ENCODE data around the gene ZNF536. TPM values are rescaled to one million over a fixed set of nuclear protein-coding genes. Genes with fewer than 3 reads are reported as not detected.

The ZNF536 gene
- total RNA-seq, 1 experiment from 2014 or later: 2.9 TPM

DNA sequence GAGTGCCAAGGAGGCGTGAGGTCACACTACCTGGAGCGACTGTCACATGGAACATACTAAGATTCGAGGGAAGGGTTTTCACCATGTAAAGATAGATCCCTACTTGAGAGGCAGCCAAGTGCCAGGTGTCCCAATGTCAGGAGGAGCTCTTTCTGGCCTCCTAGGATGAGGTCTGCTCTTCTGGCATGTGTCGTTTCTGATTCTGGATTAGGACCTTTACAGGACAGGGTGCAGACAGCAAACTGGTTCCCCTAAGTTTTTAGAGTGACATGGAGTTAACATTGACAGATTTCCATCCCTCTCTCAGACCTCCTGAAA is 75.3 kb downstream of the ZNF536 start:
- TF ChIP-seq CTCF (conservative IDR thresholded peaks at IDR 0.05; ENCODE audit: low read depth, low read length): no peak
- TF ChIP-seq EZH2 (IDR thresholded peaks at IDR 0.05; ENCODE audit: borderline replicate concordance, low read depth, low read length, poor library complexity, severe bottlenecking): no peak
- Histone ChIP-seq H3K36me3 (ENCODE audit: insufficient read depth, low read length, poor library complexity, severe bottlenecking) (no peaks in the 10 kb centered on the region), H3K27me3 (replicated peaks; ENCODE audit: insufficient read depth, low read depth, low read length, poor library complexity) (no peaks in the 10 kb centered on the region), H3K4me3 (ENCODE audit: low read depth, low read length, poor library complexity, severe bottlenecking) (no peak overlapping the region), H3K27ac (ENCODE audit: low read depth, low read length, poor library complexity, severe bottlenecking) (no peak overlapping the region), H3K4me1 (ENCODE audit: insufficient read depth, low read length, poor library complexity, severe bottlenecking) (peaks cover 48% of the 10 kb centered on the region), H3K9me3 (ENCODE audit: low read depth, low read length, poor library complexity, severe bottlenecking) (no peaks in the 10 kb centered on the region)
- ChIA-PET POLR2A (ENCODE audit: low non-redundant PET) (no interaction called here), CTCF (no interaction called here)
- DNase-seq (ENCODE audit: low spot score): no peak
- intact Hi-C loops (cut with micrococcal nuclease; ENCODE audit: unreplicated experiment): no loop called here
- no TSS peak for BruUV-seq (replicated peaks)

DNA sequence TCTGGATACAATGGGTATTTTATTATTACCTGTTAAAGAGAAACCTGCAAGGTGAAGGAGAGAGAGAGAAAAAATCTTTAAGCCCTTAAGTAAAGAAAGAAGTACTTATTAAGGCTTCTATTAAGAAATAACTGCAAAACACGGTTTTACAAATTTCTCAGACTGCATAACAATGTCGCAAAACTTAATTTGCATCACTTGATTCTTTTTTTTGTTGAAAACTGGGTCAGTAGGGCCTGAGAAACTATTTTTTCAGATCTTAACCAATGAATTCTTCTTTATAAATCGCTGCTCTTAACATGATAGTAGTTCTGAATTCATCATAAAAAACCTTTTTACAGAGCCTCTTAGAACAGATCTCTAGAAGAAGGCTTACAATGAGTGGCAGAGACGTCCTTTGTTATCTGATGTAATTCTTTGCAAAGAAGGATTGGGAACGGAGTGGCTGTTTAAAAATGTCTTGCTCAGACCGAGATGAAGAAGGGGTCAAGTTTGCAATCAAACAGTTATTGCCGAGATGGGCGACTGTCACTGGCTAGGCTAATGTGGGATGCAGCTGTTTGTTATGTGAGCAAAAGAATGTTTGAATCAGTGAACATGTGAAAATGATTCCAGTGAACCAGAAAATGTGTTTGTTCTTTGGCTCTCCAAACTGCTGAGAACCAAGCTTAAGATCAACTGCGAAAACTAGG is 76.3 kb downstream of the ZNF536 start:
- Histone ChIP-seq H3K27ac (ENCODE audit: low read depth, low read length, poor library complexity, severe bottlenecking) (peak overlapping the region; percentile 69), H3K27me3 (replicated peaks; ENCODE audit: insufficient read depth, low read depth, low read length, poor library complexity) (no peaks in the 10 kb centered on the region), H3K9me3 (ENCODE audit: low read depth, low read length, poor library complexity, severe bottlenecking) (no peaks in the 10 kb centered on the region), H3K4me1 (ENCODE audit: insufficient read depth, low read length, poor library complexity, severe bottlenecking) (peaks cover 43% of the 10 kb centered on the region), H3K36me3 (ENCODE audit: insufficient read depth, low read length, poor library complexity, severe bottlenecking) (no peaks in the 10 kb centered on the region), H3K4me3 (ENCODE audit: low read depth, low read length, poor library complexity, severe bottlenecking) (no peak overlapping the region)
- BruUV-seq (replicated peaks): no TSS peak
- CTCF ChIA-PET: no interaction called here
- no peak for DNase-seq (ENCODE audit: low spot score)
- POLR2A ChIA-PET (ENCODE audit: low non-redundant PET): interaction anchor here (0.6 kb wide), 1 partner anchor 166 kb away, joined by 4 read pairs; no protein-coding TSS in a partner anchor
- TF ChIP-seq CTCF (conservative IDR thresholded peaks at IDR 0.05; ENCODE audit: low read depth, low read length) (no peak), EZH2 (IDR thresholded peaks at IDR 0.05; ENCODE audit: borderline replicate concordance, low read depth, low read length, poor library complexity, severe bottlenecking) (no peak)
- intact Hi-C loops (cut with micrococcal nuclease; ENCODE audit: unreplicated experiment): no loop called here

DNA sequence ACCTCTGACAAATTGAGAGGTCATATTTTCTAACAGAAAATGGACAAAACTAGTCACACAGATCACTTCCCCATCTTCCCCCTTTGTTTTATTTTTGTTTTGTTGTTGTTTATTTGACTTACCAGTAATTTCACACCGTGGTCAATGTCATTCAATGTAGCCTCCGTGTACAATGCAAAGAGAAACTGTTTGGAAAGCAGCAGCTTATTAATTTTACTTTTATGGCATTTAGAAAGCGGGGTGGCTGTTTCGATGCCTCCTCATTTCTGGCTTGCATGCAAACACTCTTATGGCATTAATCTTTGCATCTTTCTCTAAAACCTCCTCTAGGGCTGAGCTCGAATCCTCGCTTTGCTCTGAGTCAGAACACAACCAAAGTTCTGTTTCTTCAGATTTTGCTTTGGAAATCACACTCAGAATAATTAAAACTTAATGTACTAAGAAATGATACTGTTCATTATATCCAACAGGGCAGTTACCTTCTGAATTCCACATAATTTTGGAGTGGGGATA is 77.0 kb downstream of the ZNF536 start:
- no peak overlapping the region for H3K4me3 ChIP-seq (ENCODE audit: low read depth, low read length, poor library complexity, severe bottlenecking)
- no peaks in the 10 kb centered on the region for H3K9me3 ChIP-seq (ENCODE audit: low read depth, low read length, poor library complexity, severe bottlenecking)
- H3K4me1 ChIP-seq (ENCODE audit: insufficient read depth, low read length, poor library complexity, severe bottlenecking): peaks cover 43% of the 10 kb centered on the region
- H3K27me3 ChIP-seq (replicated peaks; ENCODE audit: insufficient read depth, low read depth, low read length, poor library complexity): no peaks in the 10 kb centered on the region
- peak overlapping the region; percentile 69 for H3K27ac ChIP-seq (ENCODE audit: low read depth, low read length, poor library complexity, severe bottlenecking)
- no TSS peak for BruUV-seq (replicated peaks)
- H3K36me3 ChIP-seq (ENCODE audit: insufficient read depth, low read length, poor library complexity, severe bottlenecking): no peaks in the 10 kb centered on the region
- intact Hi-C loops (cut with micrococcal nuclease; ENCODE audit: unreplicated experiment): no loop called here
- DNase-seq (ENCODE audit: low spot score): no peak
- CTCF ChIA-PET: no interaction called here
- TF ChIP-seq EZH2 (IDR thresholded peaks at IDR 0.05; ENCODE audit: borderline replicate concordance, low read depth, low read length, poor library complexity, severe bottlenecking): no peak
- TF ChIP-seq CTCF (conservative IDR thresholded peaks at IDR 0.05; ENCODE audit: low read depth, low read length): no peak
- POLR2A ChIA-PET (ENCODE audit: low non-redundant PET): no interaction called here
